ENCODE results near the gene SYNPR. TPM values are rescaled to one million over a fixed set of nuclear protein-coding genes. Genes with fewer than 3 reads are reported as not detected.

Gene SYNPR
- total RNA-seq, 4 donors from 2014 or later = not detected

GRCh38 chr3:63519426-63519825 is 241.3 kb downstream of the SYNPR start:
- no peaks in the 10 kb centered on the region for H3K4me1 ChIP-seq
- WGBS = 65% methylated on average over 3 of the region's 3 CpGs
- H3K4me3 ChIP-seq = no peak overlapping the region
- no peaks in the 10 kb centered on the region for H3K36me3 ChIP-seq
- H3K27me3 ChIP-seq = no peaks in the 10 kb centered on the region
- no peak for DNase-seq (ENCODE audit: low spot score in 2 of 2)
- H3K9me3 ChIP-seq = no peaks in the 10 kb centered on the region
- TF ChIP-seq POLR2A (IDR thresholded peaks at IDR 0.05) = no peak
- no peak for TF ChIP-seq CTCF (IDR thresholded peaks at IDR 0.05)
- no peak for TF ChIP-seq EP300 (IDR thresholded peaks at IDR 0.05)
- TF ChIP-seq POLR2AphosphoS5 (IDR thresholded peaks at IDR 0.05) = no peak
- no peak overlapping the region for H3K27ac ChIP-seq

- no peak for TF ChIP-seq CTCF (IDR thresholded peaks at IDR 0.05)
- TF ChIP-seq EP300 (IDR thresholded peaks at IDR 0.05) = no peak
- no peak for TF ChIP-seq POLR2AphosphoS5 (IDR thresholded peaks at IDR 0.05)
- TF ChIP-seq POLR2A (IDR thresholded peaks at IDR 0.05) = no peak
- Histone ChIP-seq H3K36me3 (no peaks in the 10 kb centered on the region), H3K9me3 (no peaks in the 10 kb centered on the region), H3K27me3 (no peaks in the 10 kb centered on the region), H3K4me3 (no peak overlapping the region), H3K27ac (no peak overlapping the region), H3K4me1 (no peaks in the 10 kb centered on the region)
- DNase-seq (ENCODE audit: low spot score in 2 of 2) = no peak
- WGBS = 95% methylated on average over 1 of the region's 1 CpG
These were observed 243.5 kb downstream of the SYNPR start for GRCh38 chr3:63521657-63522056.

DNA sequence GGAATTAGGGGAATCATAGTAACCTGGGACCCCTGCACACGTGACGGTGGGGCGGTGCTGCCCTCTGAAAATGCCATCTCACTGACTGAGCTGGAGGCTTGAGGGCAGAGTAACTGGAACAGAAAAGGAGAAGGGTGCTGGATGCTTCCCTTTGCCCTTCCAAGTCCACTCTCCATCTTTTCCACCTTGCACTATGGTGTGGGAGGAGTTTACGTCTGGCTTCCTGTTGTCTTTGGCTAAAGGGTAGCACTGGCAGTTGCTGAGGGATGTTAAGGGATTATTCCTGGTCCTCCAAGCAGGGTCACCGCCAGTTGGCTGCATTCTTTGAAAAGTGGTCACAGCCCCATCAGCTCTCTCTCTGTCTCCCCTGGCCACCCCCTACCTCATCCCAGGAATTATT is 245.0 kb downstream of the SYNPR start:
- Histone ChIP-seq H3K4me3 (no peak overlapping the region), H3K27me3 (no peaks in the 10 kb centered on the region), H3K36me3 (no peaks in the 10 kb centered on the region), H3K4me1 (no peaks in the 10 kb centered on the region), H3K27ac (no peak overlapping the region), H3K9me3 (no peaks in the 10 kb centered on the region)
- TF ChIP-seq POLR2A (IDR thresholded peaks at IDR 0.05) (no peak), CTCF (IDR thresholded peaks at IDR 0.05) (no peak), POLR2AphosphoS5 (IDR thresholded peaks at IDR 0.05) (no peak), EP300 (IDR thresholded peaks at IDR 0.05) (no peak)
- DNase-seq (ENCODE audit: low spot score in 2 of 2) = no peak
- WGBS = 70% methylated on average over 5 of the region's 5 CpGs

GRCh38 chr3:63528325-63529000 is 250.4 kb downstream of the SYNPR start:
- H3K36me3 ChIP-seq = no peaks in the 10 kb centered on the region
- TF ChIP-seq POLR2AphosphoS5 (IDR thresholded peaks at IDR 0.05) = no peak
- no peak for TF ChIP-seq CTCF (IDR thresholded peaks at IDR 0.05)
- no peak for TF ChIP-seq EP300 (IDR thresholded peaks at IDR 0.05)
- no peak for TF ChIP-seq POLR2A (IDR thresholded peaks at IDR 0.05)
- no peaks in the 10 kb centered on the region for H3K9me3 ChIP-seq
- no peak overlapping the region for H3K27ac ChIP-seq
- 76% methylated on average over 4 of the region's 4 CpGs for WGBS
- H3K4me1 ChIP-seq = no peaks in the 10 kb centered on the region
- no peaks in the 10 kb centered on the region for H3K27me3 ChIP-seq
- DNase-seq (ENCODE audit: low spot score in 2 of 2) = no peak
- H3K4me3 ChIP-seq = no peak overlapping the region

- TF ChIP-seq CTCF (IDR thresholded peaks at IDR 0.05) = no peak
- TF ChIP-seq EP300 (IDR thresholded peaks at IDR 0.05) = no peak
- no peak for TF ChIP-seq POLR2AphosphoS5 (IDR thresholded peaks at IDR 0.05)
- no peak for TF ChIP-seq POLR2A (IDR thresholded peaks at IDR 0.05)
- no peaks in the 10 kb centered on the region for H3K27me3 ChIP-seq
- no peaks in the 10 kb centered on the region for H3K9me3 ChIP-seq
- no peaks in the 10 kb centered on the region for H3K36me3 ChIP-seq
- no peak for DNase-seq (ENCODE audit: low spot score in 2 of 2)
- H3K4me3 ChIP-seq = no peak overlapping the region
- 80% methylated on average over 5 of the region's 5 CpGs for WGBS
- no peaks in the 10 kb centered on the region for H3K4me1 ChIP-seq
- no peak overlapping the region for H3K27ac ChIP-seq
These were observed 254.4 kb downstream of the SYNPR start for GRCh38 chr3:63532521-63532920.

Measured in suprapubic skin (tissue), 4 donors.